ENCODE results near the gene CHRNA4.

Gene CHRNA4

GRCh38 chr20:63376283-63377250, 15.4 kb upstream of the CHRNA4 start:
- DNase-seq: no peak

GRCh38 chr20:63375438-63375837, 14.3 kb upstream of the CHRNA4 start:
- DNase-seq: no peak

GRCh38 chr20:63374504-63374903, 13.4 kb upstream of the CHRNA4 start:
- no peak for DNase-seq

- DNase-seq: no peak
Measured at GRCh38 chr20:63373996-63374395, 12.8 kb upstream of the CHRNA4 start.

GRCh38 chr20:63372971-63373885, 12.1 kb upstream of the CHRNA4 start:
- no peak for DNase-seq

GRCh38 chr20:63371291-63371865, 10.2 kb upstream of the CHRNA4 start:
- no peak for DNase-seq

- DNase-seq: no peak
Measured at GRCh38 chr20:63370618-63371187, 9.6 kb upstream of the CHRNA4 start.

GRCh38 chr20:63369724-63370617, 8.8 kb upstream of the CHRNA4 start:
- no peak for DNase-seq

GRCh38 chr20:63369024-63369530, 7.9 kb upstream of the CHRNA4 start:
- no peak for DNase-seq

GRCh38 chr20:63368151-63368550, 7.0 kb upstream of the CHRNA4 start:
- DNase-seq: no peak

GRCh38 chr20:63367446-63368055, 6.4 kb upstream of the CHRNA4 start:
- no peak for DNase-seq

- no peak for DNase-seq
Measured at GRCh38 chr20:63366390-63367365, 5.5 kb upstream of the CHRNA4 start.

- DNase-seq: no peak
Measured at GRCh38 chr20:63365601-63366389, 4.6 kb upstream of the CHRNA4 start.

- DNase-seq: no peak
Measured at GRCh38 chr20:63364801-63365585, 3.8 kb upstream of the CHRNA4 start.

GRCh38 chr20:63363981-63364561, 2.9 kb upstream of the CHRNA4 start:
- no peak for DNase-seq

GRCh38 chr20:63363013-63363957, 2.1 kb upstream of the CHRNA4 start:
- no peak for DNase-seq
